ENCODE results near the gene PTTG1. TPM values are rescaled to one million over a fixed set of nuclear protein-coding genes. Genes with fewer than 3 reads are reported as not detected.

The PTTG1 gene
- total RNA-seq, 1 experiment from 2014 or later = 403 TPM

DNA sequence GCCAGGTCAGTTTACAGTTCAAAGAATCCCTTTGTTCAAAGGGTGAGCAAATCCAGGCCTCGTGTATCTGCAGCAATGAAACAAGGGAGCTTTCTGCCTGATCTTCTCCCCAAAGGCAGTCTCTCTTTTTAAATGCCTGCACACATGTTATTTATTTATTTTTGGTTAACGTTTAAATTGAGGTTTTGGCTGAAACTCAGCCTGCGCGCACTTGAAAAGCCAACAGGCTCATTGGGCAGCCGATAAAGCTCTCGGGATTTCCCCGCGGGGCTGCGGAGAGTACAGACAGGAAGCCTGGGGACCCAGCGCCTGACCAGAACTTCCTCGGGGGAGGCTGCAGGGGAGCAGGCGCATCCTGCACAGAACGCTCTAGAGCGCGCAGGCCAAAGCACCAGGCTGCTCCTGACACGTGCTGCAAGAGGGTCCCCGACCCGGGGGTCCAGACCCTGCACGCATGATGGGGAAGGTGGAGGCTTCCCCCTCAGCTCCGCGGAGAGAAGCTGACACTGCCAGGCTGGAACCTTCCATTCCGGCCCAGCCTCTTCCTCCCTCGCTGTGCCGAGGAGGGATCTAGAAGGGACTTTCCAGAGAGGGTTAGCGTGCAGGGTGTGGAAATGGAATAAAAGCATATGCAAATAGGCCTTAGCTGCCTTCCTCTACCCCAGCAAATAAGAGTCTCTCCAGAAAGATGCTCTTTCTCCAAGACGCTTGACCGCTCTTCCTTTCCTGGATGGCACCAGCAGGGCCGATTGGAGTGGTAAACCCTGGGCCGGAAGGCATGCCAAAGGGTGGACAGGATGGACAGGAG, 46.1 kb downstream of the PTTG1 start:
- DNase-seq (ENCODE audit: low spot score) = no peak
- in situ Hi-C loops (cut with HindIII; ENCODE audit: low sequenced_read_pairs) = no loop called here

GRCh38 chr5:160468363-160468975, 46.8 kb downstream of the PTTG1 start:
- in situ Hi-C loops (cut with HindIII; ENCODE audit: low sequenced_read_pairs) = no loop called here
- no peak for DNase-seq (ENCODE audit: low spot score)

DNA sequence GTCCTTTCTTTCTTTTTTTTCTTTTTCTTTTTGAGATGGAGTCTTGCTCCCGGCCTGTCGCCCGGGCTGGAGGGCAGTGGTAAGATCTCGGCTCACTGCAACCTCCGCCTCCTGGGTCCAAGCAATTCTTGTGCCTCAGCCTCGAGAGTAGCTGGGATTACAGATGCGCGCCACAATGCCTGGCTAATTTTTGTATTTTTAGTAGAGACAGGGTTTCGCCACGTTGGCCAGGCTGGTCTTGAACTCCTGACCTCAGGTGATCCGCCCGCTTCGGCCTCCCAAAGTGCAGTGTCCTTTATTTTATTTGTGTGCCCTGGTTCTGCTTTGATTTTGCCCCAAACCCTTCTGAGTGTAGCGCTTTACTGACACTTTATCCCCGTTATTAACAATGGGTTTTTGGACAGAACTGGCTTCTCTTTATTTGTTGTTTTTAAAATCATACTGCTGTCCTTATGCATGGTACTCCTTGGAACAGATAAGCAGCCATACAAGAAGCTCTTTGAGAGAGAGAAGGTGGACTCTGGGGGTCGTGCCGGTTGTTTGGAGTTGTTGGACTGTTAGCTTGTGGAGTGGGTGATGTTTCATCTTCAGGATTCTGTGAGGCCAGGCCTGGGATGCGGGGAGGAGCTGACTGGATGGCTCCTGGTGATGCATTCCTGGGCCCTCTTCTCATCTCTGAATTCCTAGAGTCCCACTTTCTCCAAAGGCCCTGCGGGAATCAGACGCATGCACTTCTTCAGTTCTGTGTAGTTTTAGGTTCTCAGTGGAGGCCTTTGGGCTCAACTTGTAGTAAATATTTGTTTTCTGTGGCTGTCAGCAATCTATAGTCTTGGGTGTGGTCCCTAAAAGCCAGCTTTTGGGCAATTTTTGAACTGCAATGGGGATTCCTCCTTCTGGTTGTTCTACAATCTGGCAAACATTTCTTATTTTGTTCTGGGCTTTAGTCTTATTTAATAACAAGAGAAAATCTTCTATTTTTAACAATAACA, 47.8 kb downstream of the PTTG1 start:
- no peak for DNase-seq (ENCODE audit: low spot score)
- in situ Hi-C loops (cut with HindIII; ENCODE audit: low sequenced_read_pairs) = no loop called here

- DNase-seq (ENCODE audit: low spot score) = no peak
- in situ Hi-C loops (cut with HindIII; ENCODE audit: low sequenced_read_pairs) = no loop called here
Measured at GRCh38 chr5:160470437-160471361, 49.0 kb downstream of the PTTG1 start.

DNA sequence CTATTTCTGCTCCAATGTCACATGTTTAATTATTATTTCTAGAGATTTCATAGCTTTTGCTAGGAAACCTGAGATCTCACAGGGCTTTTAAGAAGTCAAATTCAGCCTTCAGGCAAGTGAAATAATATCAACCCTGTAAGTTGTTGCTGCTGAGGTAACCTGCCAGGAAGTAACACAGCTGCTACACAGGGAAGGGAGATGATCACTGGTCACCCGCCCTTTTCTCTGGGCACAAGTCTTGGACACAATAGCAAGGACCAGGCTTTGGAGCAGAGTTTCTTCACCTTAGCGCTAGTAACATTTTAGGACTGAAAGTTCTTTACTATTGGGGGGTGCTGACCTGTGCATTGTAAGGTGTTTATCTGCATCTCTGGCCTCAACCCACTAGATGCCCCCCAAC, 50.1 kb downstream of the PTTG1 start:
- DNase-seq (ENCODE audit: low spot score) = no peak
- in situ Hi-C loops (cut with HindIII; ENCODE audit: low sequenced_read_pairs) = no loop called here

DNA sequence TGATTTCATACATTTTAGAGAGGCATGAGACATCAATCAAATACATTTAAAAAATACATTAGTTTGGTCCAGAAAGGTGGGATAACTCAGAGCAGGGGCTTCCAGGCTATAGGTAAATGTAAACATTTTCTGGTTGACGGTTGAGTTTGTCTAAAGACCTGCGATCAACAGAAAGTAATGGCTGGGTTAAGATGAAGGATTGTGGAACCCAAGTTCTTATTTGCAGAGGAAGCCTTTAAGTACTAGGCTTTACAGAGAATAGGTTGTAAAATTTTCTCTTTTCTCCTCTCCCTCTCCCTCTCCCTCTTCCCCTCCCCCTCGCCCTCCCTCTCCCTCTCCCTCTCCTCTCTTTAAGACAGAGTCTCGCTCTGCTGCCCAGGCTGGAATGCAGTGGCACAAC, 50.8 kb downstream of the PTTG1 start:
- in situ Hi-C loops (cut with HindIII; ENCODE audit: low sequenced_read_pairs) = no loop called here
- no peak for DNase-seq (ENCODE audit: low spot score)

DNA sequence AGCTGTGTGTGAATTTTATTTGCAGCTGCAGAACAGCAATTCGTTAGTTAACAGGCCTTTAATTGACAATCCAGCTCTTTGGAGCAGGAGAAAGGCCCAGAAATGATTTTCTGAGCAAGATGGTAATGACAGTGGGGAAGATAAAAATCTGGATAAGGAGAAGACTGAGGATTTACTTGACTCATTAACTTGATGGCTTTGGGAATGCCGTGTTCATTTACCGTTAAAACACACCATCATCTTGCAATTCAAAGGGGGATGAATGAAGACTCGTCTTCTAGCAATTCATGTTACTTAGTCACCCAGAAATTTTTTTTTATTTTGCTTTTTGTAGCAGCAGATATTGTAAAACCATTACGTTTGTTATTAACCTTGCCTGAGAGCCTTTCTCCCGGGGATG, 52.0 kb downstream of the PTTG1 start:
- no peak for DNase-seq (ENCODE audit: low spot score)
- in situ Hi-C loops (cut with HindIII; ENCODE audit: low sequenced_read_pairs) = no loop called here

- in situ Hi-C loops (cut with HindIII; ENCODE audit: low sequenced_read_pairs) = no loop called here
- no peak for DNase-seq (ENCODE audit: low spot score)
Measured at GRCh38 chr5:160474084-160474483, 52.4 kb downstream of the PTTG1 start.

DNA sequence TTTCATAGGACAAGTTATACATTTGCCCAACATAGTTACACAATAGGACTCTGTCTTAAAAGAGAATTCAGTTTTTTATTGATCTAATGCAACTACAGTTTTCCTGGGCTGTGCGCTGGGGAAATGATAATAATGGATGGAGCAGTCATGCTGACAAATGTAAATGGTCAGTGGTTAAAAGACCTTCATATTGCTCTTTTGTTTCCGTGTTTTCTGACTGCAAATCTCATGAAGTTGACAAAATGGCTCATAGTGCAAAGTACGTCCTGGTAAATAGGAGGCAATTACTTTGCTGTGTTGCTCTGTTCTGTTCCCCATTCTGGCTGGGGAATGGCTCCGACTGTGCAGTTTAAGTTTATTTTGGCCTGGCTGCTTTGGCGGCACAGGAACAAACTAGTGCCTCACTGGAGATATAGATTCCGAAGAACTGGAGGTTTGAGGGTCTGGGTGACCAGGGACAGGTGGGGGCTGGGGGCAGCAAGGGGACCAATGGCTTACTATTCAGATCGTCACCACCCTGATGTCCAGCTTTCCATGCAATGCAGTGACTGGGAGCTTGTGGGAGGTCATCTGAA, 54.3 kb downstream of the PTTG1 start:
- in situ Hi-C loops (cut with HindIII; ENCODE audit: low sequenced_read_pairs) = no loop called here
- DNase-seq (ENCODE audit: low spot score) = no peak

DNA sequence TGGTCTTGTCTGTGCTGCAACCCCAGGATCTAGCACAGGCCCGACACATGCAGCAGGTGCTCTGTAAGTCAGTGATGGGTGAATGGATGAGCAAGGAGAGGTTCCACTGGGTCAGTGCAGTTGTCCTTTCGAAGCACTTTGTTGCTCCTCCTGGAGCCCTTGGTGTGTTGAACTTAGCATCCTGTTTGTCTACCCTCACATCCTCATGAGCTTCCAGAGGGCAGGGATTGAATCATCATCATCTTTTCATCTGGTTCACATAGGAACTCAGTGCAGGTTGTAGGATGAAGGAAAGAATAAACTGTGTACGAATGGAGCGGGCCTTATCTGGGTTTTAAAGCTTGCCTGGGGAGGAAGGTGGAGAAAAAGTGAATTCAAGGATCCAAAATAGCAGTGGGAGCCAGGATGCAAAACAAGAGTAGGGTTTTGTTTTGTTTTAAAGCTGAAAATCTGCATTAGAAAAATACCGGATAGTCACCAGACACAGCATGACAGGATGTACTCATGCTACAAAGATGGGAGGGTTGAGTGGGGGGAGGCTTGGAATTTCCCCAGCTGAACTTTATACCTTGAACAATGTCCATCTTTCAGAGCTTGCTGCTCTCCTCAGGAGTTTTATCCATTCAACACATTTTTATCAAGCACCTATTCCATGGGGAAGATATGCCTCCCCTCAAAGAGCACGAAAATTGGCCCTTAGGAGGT, 55.8 kb downstream of the PTTG1 start:
- in situ Hi-C loops (cut with HindIII; ENCODE audit: low sequenced_read_pairs) = no loop called here
- no peak for DNase-seq (ENCODE audit: low spot score)

- in situ Hi-C loops (cut with HindIII; ENCODE audit: low sequenced_read_pairs) = no loop called here
- DNase-seq (ENCODE audit: low spot score) = no peak
Measured at GRCh38 chr5:160478163-160478562, 56.5 kb downstream of the PTTG1 start.

Other genes with a start within 250 kb of the PTTG1 start
- 1.3 and 5.0 TPM in 2 replicates for gene FABP6, start 192.3 kb upstream of the PTTG1 start, total RNA-seq (2014; rRNA removed; shearing (Covaris generic))
- 3.1 and 5.4 TPM in 2 replicates for gene CCNJL, start 109.3 kb upstream of the PTTG1 start, total RNA-seq (2014; rRNA removed; shearing (Covaris generic))
- gene C1QTNF2, start 51.2 kb upstream of the PTTG1 start, total RNA-seq (2014; rRNA removed; shearing (Covaris generic)) = not detected in 2 replicates
- 4.9 and 5.2 TPM in 2 replicates for gene FAM200C, start 21.8 kb upstream of the PTTG1 start, total RNA-seq (2014; rRNA removed; shearing (Covaris generic))
- gene SLU7, start 2.8 kb upstream of the PTTG1 start, total RNA-seq (2014; rRNA removed; shearing (Covaris generic)) = 42.8 and 59.6 TPM in 2 replicates

Measured in G401 (cell line).